ENCODE results near the gene KRTAP22-2.

KRTAP22-2 gene
- total RNA-seq = 0 reads per million in 2 experiments

GRCh38 chr21:30590297-30590696 is at the start of gene KRTAP22-2:
Gene KRTAP22-2, minus strand, starts transcription at chr21:30590397.
- no peak for DNase-seq (ENCODE audit: low read depth)

GRCh38 chr21:30638686-30639085 is 48.5 kb upstream of the KRTAP22-2 start:
- no peak for DNase-seq (ENCODE audit: low read depth)

- DNase-seq (ENCODE audit: low read depth) = no peak
Observed at GRCh38 chr21:30634906-30635305, 44.7 kb upstream of the KRTAP22-2 start, which contains the start of gene KRTAP20-2. Gene KRTAP20-2, plus strand, starts transcription at chr21:30635206. Its CDS starts 58 bp downstream, at chr21:30635264.

GRCh38 chr21:30629200-30629599 is 39.0 kb upstream of the KRTAP22-2 start:
- DNase-seq (ENCODE audit: low read depth) = no peak

- no peak for DNase-seq (ENCODE audit: low read depth)
Observed at GRCh38 chr21:30628109-30628508, 37.9 kb upstream of the KRTAP22-2 start.

- DNase-seq (ENCODE audit: low read depth) = no peak
Observed at GRCh38 chr21:30625449-30626165, 35.4 kb upstream of the KRTAP22-2 start.

- DNase-seq (ENCODE audit: low read depth) = no peak
Observed at GRCh38 chr21:30623362-30623761, 33.2 kb upstream of the KRTAP22-2 start.

- no peak for DNase-seq (ENCODE audit: low read depth)
Observed at GRCh38 chr21:30620522-30620921, 30.3 kb upstream of the KRTAP22-2 start, which contains the start of gene KRTAP20-4. Gene KRTAP20-4, plus strand, starts transcription at chr21:30620627.

- DNase-seq (ENCODE audit: low read depth) = no peak
Observed at GRCh38 chr21:30620080-30620479, 29.9 kb upstream of the KRTAP22-2 start.

- DNase-seq (ENCODE audit: low read depth) = no peak
Observed at GRCh38 chr21:30616125-30616524, 25.9 kb upstream of the KRTAP22-2 start, which contains the start of gene KRTAP20-1. Gene KRTAP20-1, plus strand, starts transcription at chr21:30616425. Its CDS starts 30 bp downstream, at chr21:30616455.

- no peak for DNase-seq (ENCODE audit: low read depth)
Observed at GRCh38 chr21:30615199-30615598, 25.0 kb upstream of the KRTAP22-2 start.

GRCh38 chr21:30613836-30614235 is 23.6 kb upstream of the KRTAP22-2 start, which contains the start of gene KRTAP6-1:
Gene KRTAP6-1, minus strand, starts transcription at chr21:30613930. Its CDS starts 26 bp downstream, at chr21:30613904.
- DNase-seq (ENCODE audit: low read depth) = no peak

- no peak for DNase-seq (ENCODE audit: low read depth)
Observed at GRCh38 chr21:30612132-30612531, 21.9 kb upstream of the KRTAP22-2 start.

GRCh38 chr21:30605968-30606367 is 15.8 kb upstream of the KRTAP22-2 start:
- DNase-seq (ENCODE audit: low read depth) = no peak

- DNase-seq (ENCODE audit: low read depth) = no peak
Observed at GRCh38 chr21:30600787-30601186, 10.6 kb upstream of the KRTAP22-2 start, which contains the start of gene KRTAP22-1. Gene KRTAP22-1, plus strand, starts transcription at chr21:30601087.

GRCh38 chr21:30598802-30599201 is 8.6 kb upstream of the KRTAP22-2 start, which contains the start of gene KRTAP6-2:
Gene KRTAP6-2, minus strand, starts transcription at chr21:30598902. Its CDS starts 28 bp downstream, at chr21:30598874.
- DNase-seq (ENCODE audit: low read depth) = no peak

GRCh38 chr21:30592140-30592539 is 1.9 kb upstream of the KRTAP22-2 start, which contains the start of gene KRTAP6-3:
Gene KRTAP6-3, plus strand, starts transcription at chr21:30592440. Its CDS starts 6 bp downstream, at chr21:30592446.
- no peak for DNase-seq (ENCODE audit: low read depth)

- DNase-seq (ENCODE audit: low read depth) = no peak
Observed at GRCh38 chr21:30582870-30583269, 7.3 kb downstream of the KRTAP22-2 start.

- DNase-seq (ENCODE audit: low read depth) = no peak
Observed at GRCh38 chr21:30580132-30580531, 10.1 kb downstream of the KRTAP22-2 start.

- DNase-seq (ENCODE audit: low read depth) = no peak
Observed at GRCh38 chr21:30579346-30579745, 10.9 kb downstream of the KRTAP22-2 start.

- DNase-seq (ENCODE audit: low read depth) = no peak
Observed at GRCh38 chr21:30577766-30578165, 12.4 kb downstream of the KRTAP22-2 start.

- DNase-seq (ENCODE audit: low read depth) = no peak
Observed at GRCh38 chr21:30567617-30568016, 22.6 kb downstream of the KRTAP22-2 start.

GRCh38 chr21:30563630-30564029 is 26.6 kb downstream of the KRTAP22-2 start:
- DNase-seq (ENCODE audit: low read depth) = no peak

All from T follicular helper cell (primary cell).